ENCODE results near the gene DCDC2C. TPM values are rescaled to one million over a fixed set of nuclear protein-coding genes. Genes with fewer than 3 reads are reported as not detected.

DCDC2C gene
- polyA plus RNA-seq, 1 of the 3 experiments (the other 2 are of a cell fraction): not detected

DNA sequence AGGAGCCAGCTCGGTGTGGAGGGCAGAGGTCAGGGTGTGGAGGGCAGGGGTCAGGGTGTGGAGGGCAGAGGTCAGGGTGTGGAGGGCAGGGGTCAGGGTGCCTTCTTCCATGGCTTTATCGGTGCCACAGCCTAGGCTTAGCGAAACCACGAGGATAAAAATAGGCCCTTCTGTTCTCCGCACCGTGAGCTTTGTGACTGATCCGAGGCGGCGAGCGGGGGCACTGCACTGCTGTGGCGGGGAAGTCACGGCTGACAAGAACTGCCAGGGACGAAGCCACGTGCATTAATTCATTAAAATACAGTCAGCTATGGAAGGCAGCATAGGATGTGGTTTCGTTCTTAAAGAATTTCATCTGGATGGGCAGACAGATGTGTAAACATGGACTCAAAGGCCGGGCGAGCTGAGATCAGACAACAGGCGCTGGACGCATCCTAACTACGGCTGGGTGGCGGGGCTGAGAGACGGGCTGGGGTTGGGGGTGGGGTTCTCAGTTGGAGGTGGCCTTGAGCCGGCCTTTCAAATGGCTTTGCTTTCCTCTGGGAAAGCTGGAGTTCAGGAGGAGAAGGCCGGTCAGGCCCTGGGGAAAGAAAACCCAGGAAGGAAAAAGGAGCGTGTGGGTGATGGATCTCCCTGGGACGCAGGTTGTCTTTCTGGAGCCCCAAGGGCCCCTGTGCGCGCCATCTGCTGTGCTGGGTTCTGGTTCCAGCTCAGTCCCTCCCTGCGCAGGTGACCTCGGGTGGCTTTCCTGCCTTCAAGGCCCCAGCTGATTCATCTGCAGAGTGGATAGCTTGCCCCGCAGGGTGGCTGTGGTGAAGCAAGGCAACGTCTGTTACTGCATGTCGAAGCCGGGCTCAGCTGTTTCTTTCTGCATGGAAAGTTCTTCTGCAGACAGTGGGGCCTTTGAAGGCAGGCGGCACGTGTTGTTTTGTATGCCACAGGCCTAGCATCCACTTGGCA is 46.3 kb upstream of the DCDC2C start:
- CTCF ChIA-PET: interaction anchor here (0.8 to 1.1 kb wide), 3 partner anchors 10 to 104 kb away, joined by 3 to 6 read pairs (median 3); no protein-coding TSS in a partner anchor
- 83% methylated on average over 34 of the region's 36 CpGs for WGBS (ENCODE audit: low lambda C conversion rate)

More for the DNA sequence above, 46.3 kb upstream of the DCDC2C start:
- POLR2A ChIA-PET: no interaction called here
- no peaks in the 10 kb centered on the region for H3K36me3 ChIP-seq (replicated peaks in 1 of 2; ENCODE audit: control insufficient read depth in 1 of 2, insufficient read depth in 2 of 2, low read length in 1 of 2)
- no peak overlapping the region for H2AFZ ChIP-seq (ENCODE audit: low read depth)
- H3K79me2 ChIP-seq (ENCODE audit: insufficient read depth): no peaks in the 10 kb centered on the region
- H3K9ac ChIP-seq: no peak overlapping the region
- H3K4me2 ChIP-seq: no peak overlapping the region
- no peak for DNase-seq
- no peaks in the 10 kb centered on the region for H3K27me3 ChIP-seq (ENCODE audit: insufficient read depth)
- peaks cover 0 to 16% of the 10 kb centered on the region in 2 experiments; a peak in 1 of 4 replicates for H3K4me1 ChIP-seq (ENCODE audit: control insufficient read depth in 1 of 2, insufficient read depth in 2 of 2, low read depth in 1 of 2, low read length in 1 of 2)
- no peaks in the 10 kb centered on the region for H3K9me3 ChIP-seq
- no peaks in the 10 kb centered on the region for H3K9me2 ChIP-seq
- H3F3A ChIP-seq (replicated peaks; ENCODE audit: insufficient read depth): no peaks in the 10 kb centered on the region
- TF ChIP-seq CHD2 (IDR thresholded peaks at IDR 0.05; ENCODE audit: low read length, partially characterized antibody) (no peak), ELF1 (IDR thresholded peaks at IDR 0.05) (no peak), EZH2phosphoT487 (IDR thresholded peaks at IDR 0.05; ENCODE audit: borderline replicate concordance, low read depth) (no peak), NRF1 (IDR thresholded peaks at IDR 0.05; ENCODE audit: low read depth, low read length) (no peak), JUND (IDR thresholded peaks at IDR 0.05) (no peak), FOXM1 (IDR thresholded peaks at IDR 0.05; ENCODE audit: low read depth) (no peak), NFIC (IDR thresholded peaks at IDR 0.05; ENCODE audit: borderline replicate concordance) (no peak), RFX5 (IDR thresholded peaks at IDR 0.05; ENCODE audit: low read length) (no peak), POLR2AphosphoS5 (IDR thresholded peaks at IDR 0.05; ENCODE audit: low read depth, low read length) (no peak), TCF12 (IDR thresholded peaks at IDR 0.05) (no peak), FOSL2 (IDR thresholded peaks at IDR 0.05; ENCODE audit: borderline replicate concordance, low read depth) (no peak), YY1 (IDR thresholded peaks at IDR 0.05; ENCODE audit: low read depth) (no peak), GATA2 (CRISPR knock-in tag; IDR thresholded peaks at IDR 0.05) (no peak), EP300 (IDR thresholded peaks at IDR 0.05; ENCODE audit: borderline replicate concordance in 1 of 2, low read depth in 1 of 2, low read length in 1 of 2) (no peak)
- TF ChIP-seq, protein P1, sequence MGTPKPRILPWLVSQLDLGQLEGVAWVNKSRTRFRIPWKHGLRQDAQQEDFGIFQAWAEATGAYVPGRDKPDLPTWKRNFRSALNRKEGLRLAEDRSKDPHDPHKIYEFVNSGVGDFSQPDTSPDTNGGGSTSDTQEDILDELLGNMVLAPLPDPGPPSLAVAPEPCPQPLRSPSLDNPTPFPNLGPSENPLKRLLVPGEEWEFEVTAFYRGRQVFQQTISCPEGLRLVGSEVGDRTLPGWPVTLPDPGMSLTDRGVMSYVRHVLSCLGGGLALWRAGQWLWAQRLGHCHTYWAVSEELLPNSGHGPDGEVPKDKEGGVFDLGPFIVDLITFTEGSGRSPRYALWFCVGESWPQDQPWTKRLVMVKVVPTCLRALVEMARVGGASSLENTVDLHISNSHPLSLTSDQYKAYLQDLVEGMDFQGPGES (IDR thresholded peaks at IDR 0.05; ENCODE audit: low read depth, low read length): no peak
- TF ChIP-seq, protein P2, sequence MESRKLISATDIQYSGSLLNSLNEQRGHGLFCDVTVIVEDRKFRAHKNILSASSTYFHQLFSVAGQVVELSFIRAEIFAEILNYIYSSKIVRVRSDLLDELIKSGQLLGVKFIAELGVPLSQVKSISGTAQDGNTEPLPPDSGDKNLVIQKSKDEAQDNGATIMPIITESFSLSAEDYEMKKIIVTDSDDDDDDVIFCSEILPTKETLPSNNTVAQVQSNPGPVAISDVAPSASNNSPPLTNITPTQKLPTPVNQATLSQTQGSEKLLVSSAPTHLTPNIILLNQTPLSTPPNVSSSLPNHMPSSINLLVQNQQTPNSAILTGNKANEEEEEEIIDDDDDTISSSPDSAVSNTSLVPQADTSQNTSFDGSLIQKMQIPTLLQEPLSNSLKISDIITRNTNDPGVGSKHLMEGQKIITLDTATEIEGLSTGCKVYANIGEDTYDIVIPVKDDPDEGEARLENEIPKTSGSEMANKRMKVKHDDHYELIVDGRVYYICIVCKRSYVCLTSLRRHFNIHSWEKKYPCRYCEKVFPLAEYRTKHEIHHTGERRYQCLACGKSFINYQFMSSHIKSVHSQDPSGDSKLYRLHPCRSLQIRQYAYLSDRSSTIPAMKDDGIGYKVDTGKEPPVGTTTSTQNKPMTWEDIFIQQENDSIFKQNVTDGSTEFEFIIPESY (IDR thresholded peaks at IDR 0.05; ENCODE audit: borderline replicate concordance, low read depth): no peak
- TF ChIP-seq, protein P3, sequence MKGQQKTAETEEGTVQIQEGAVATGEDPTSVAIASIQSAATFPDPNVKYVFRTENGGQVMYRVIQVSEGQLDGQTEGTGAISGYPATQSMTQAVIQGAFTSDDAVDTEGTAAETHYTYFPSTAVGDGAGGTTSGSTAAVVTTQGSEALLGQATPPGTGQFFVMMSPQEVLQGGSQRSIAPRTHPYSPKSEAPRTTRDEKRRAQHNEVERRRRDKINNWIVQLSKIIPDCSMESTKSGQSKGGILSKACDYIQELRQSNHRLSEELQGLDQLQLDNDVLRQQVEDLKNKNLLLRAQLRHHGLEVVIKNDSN (IDR thresholded peaks at IDR 0.05; ENCODE audit: borderline replicate concordance, low read depth): no peak
- TF ChIP-seq, protein P4, sequence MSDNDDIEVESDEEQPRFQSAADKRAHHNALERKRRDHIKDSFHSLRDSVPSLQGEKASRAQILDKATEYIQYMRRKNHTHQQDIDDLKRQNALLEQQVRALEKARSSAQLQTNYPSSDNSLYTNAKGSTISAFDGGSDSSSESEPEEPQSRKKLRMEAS (IDR thresholded peaks at IDR 0.05; ENCODE audit: low read depth): no peak
- TF ChIP-seq, protein P5, sequence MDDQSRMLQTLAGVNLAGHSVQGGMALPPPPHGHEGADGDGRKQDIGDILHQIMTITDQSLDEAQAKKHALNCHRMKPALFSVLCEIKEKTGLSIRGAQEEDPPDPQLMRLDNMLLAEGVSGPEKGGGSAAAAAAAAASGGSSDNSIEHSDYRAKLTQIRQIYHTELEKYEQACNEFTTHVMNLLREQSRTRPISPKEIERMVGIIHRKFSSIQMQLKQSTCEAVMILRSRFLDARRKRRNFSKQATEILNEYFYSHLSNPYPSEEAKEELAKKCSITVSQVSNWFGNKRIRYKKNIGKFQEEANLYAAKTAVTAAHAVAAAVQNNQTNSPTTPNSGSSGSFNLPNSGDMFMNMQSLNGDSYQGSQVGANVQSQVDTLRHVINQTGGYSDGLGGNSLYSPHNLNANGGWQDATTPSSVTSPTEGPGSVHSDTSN (IDR thresholded peaks at IDR 0.05): no peak
- TF ChIP-seq, protein P6, sequence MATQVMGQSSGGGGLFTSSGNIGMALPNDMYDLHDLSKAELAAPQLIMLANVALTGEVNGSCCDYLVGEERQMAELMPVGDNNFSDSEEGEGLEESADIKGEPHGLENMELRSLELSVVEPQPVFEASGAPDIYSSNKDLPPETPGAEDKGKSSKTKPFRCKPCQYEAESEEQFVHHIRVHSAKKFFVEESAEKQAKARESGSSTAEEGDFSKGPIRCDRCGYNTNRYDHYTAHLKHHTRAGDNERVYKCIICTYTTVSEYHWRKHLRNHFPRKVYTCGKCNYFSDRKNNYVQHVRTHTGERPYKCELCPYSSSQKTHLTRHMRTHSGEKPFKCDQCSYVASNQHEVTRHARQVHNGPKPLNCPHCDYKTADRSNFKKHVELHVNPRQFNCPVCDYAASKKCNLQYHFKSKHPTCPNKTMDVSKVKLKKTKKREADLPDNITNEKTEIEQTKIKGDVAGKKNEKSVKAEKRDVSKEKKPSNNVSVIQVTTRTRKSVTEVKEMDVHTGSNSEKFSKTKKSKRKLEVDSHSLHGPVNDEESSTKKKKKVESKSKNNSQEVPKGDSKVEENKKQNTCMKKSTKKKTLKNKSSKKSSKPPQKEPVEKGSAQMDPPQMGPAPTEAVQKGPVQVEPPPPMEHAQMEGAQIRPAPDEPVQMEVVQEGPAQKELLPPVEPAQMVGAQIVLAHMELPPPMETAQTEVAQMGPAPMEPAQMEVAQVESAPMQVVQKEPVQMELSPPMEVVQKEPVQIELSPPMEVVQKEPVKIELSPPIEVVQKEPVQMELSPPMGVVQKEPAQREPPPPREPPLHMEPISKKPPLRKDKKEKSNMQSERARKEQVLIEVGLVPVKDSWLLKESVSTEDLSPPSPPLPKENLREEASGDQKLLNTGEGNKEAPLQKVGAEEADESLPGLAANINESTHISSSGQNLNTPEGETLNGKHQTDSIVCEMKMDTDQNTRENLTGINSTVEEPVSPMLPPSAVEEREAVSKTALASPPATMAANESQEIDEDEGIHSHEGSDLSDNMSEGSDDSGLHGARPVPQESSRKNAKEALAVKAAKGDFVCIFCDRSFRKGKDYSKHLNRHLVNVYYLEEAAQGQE (IDR thresholded peaks at IDR 0.05; ENCODE audit: low read depth, low read length): no peak
- no peaks in the 10 kb centered on the region for H4K20me1 ChIP-seq (ENCODE audit: insufficient read depth)
- no peak overlapping the region for H3K27ac ChIP-seq (ENCODE audit: low read depth in 2 of 2, low read length in 1 of 2)
- no peak overlapping the region for H3K4me3 ChIP-seq (ENCODE audit: low read depth in 2 of 2, low read length in 1 of 2)
